SK-MEL-5 (cell line): ENCODE results near the gene RINT1. TPM values are rescaled to one million over a fixed set of nuclear protein-coding genes. Genes with fewer than 3 reads are reported as not detected.
"Not testable (repeated sequence)": the region's sequence is repeated elsewhere in the genome, so short reads cannot be mapped to it uniquely, and the experiment has no call there.

ENCODE experiments used
- DNase-seq: peaks from one replicate; pipeline ENCODE4 v3.0.0-alpha.2; 2016; ENCODE audit warnings: low read depth, low spot score
- in situ Hi-C: cut with HindIII; loops from 2 replicates; pipeline ENCODE4 v1.10.0; 2016; ENCODE audit warnings: low sequenced_read_pairs, high pct_unique_total_duplicates, low pct_unique_long_range_greater_than_20kb
- total RNA-seq: library from RNA; depleted of rRNA; stranded (reverse); fragments of >200 nt; shearing (Covaris generic); gene quantifications from 2 replicates; pipeline ENCODE4 v1.2.3, GENCODE V29; 2014

Gene RINT1
- total RNA-seq, 1 experiment from 2014 or later = 9.9 TPM

- in situ Hi-C loops = no loop called here
- DNase-seq = no peak
Measured at GRCh38 chr7:105524840-105525239, 7.2 kb upstream of the RINT1 start.

- DNase-seq, in situ Hi-C loops: not testable (repeated sequence)
Measured at GRCh38 chr7:105527737-105528136, 4.3 kb upstream of the RINT1 start.

- in situ Hi-C loops = no loop called here
- no peak for DNase-seq
Measured at GRCh38 chr7:105530126-105530525, 1.9 kb upstream of the RINT1 start.

- DNase-seq = no peak
- in situ Hi-C loops = no loop called here
Measured at GRCh38 chr7:105530546-105530945, 1.5 kb upstream of the RINT1 start.

- in situ Hi-C loops = no loop called here
- DNase-seq = no peak
Measured at GRCh38 chr7:105532709-105533460, 884 bp downstream of the RINT1 start.

GRCh38 chr7:105538339-105538738, 6.3 kb downstream of the RINT1 start:
- DNase-seq = no peak
- in situ Hi-C loops = no loop called here

GRCh38 chr7:105559926-105560325, 27.9 kb downstream of the RINT1 start:
- no peak for DNase-seq
- in situ Hi-C loops = no loop called here

- in situ Hi-C loops = no loop called here
- no peak for DNase-seq
Measured at GRCh38 chr7:105565190-105565589, 33.2 kb downstream of the RINT1 start.

GRCh38 chr7:105567024-105567423, 35.0 kb downstream of the RINT1 start:
- in situ Hi-C loops = no loop called here
- no peak for DNase-seq

GRCh38 chr7:105567821-105568220, 35.8 kb downstream of the RINT1 start:
- DNase-seq = no peak

GRCh38 chr7:105571891-105572290, 39.9 kb downstream of the RINT1 start:
- in situ Hi-C loops = no loop called here
- no peak for DNase-seq

More at GRCh38 chr7:105567821-105568220, 35.8 kb downstream of the RINT1 start:
- in situ Hi-C loops = no loop called here

GRCh38 chr7:105577251-105577650, 45.2 kb downstream of the RINT1 start:
- no peak for DNase-seq
- in situ Hi-C loops = no loop called here

- DNase-seq = no peak
- in situ Hi-C loops = no loop called here
Measured at GRCh38 chr7:105578496-105578895, 46.5 kb downstream of the RINT1 start.

- DNase-seq = no peak
- in situ Hi-C loops = no loop called here
Measured at GRCh38 chr7:105580022-105580740, 48.2 kb downstream of the RINT1 start.

- no peak for DNase-seq
- in situ Hi-C loops = no loop called here
Measured at GRCh38 chr7:105581066-105581811, 49.2 kb downstream of the RINT1 start, which contains the start of gene EFCAB10. Gene EFCAB10 (minus strand): TSS chr7:105581493. CDS start chr7:105581463, 30 bp downstream.

GRCh38 chr7:105583061-105583460, 51.1 kb downstream of the RINT1 start:
- DNase-seq = no peak
- in situ Hi-C loops = no loop called here

GRCh38 chr7:105584165-105584564, 52.2 kb downstream of the RINT1 start:
- no peak for DNase-seq
- in situ Hi-C loops = no loop called here

- in situ Hi-C loops = no loop called here
Measured at GRCh38 chr7:105585850-105586500, 54.0 kb downstream of the RINT1 start.

More at GRCh38 chr7:105585850-105586500, 54.0 kb downstream of the RINT1 start:
- no peak for DNase-seq
